ENCODE results near the gene PYGB.

PYGB gene

GRCh38 chr20:25271486-25272222 lies 23.8 kb downstream of the PYGB start:
- no peak for DNase-seq

GRCh38 chr20:25272223-25273000 lies 24.5 kb downstream of the PYGB start:
- DNase-seq: no peak

GRCh38 chr20:25273046-25273445 lies 25.2 kb downstream of the PYGB start:
- DNase-seq: no peak

GRCh38 chr20:25273541-25274358 lies 25.9 kb downstream of the PYGB start:
- DNase-seq: no peak

- DNase-seq: no peak
Observed at GRCh38 chr20:25274481-25274880, 26.6 kb downstream of the PYGB start.

GRCh38 chr20:25274891-25275812 lies 27.3 kb downstream of the PYGB start:
- DNase-seq: no peak

- no peak for DNase-seq
Observed at GRCh38 chr20:25275813-25276532, 28.1 kb downstream of the PYGB start.

GRCh38 chr20:25276533-25277050 lies 28.7 kb downstream of the PYGB start:
- no peak for DNase-seq

GRCh38 chr20:25277051-25277801 lies 29.3 kb downstream of the PYGB start:
- DNase-seq: no peak

GRCh38 chr20:25277941-25278521 lies 30.1 kb downstream of the PYGB start:
- no peak for DNase-seq

GRCh38 chr20:25278636-25279361 lies 30.9 kb downstream of the PYGB start:
- no peak for DNase-seq

GRCh38 chr20:25279403-25279802 lies 31.5 kb downstream of the PYGB start:
- DNase-seq: no peak

- peak; percentile 78 to 91 for DNase-seq
Observed at GRCh38 chr20:25280051-25280573, 32.2 kb downstream of the PYGB start.

GRCh38 chr20:25280574-25281535 lies 33.0 kb downstream of the PYGB start:
- no peak for DNase-seq

- no peak for DNase-seq
Observed at GRCh38 chr20:25281541-25281991, 33.7 kb downstream of the PYGB start.

GRCh38 chr20:25282034-25282781 lies 34.3 kb downstream of the PYGB start:
- DNase-seq: no peak

GRCh38 chr20:25282796-25283195 lies 34.9 kb downstream of the PYGB start:
- DNase-seq: no peak
